Measurements from ENCODE around the gene BTBD2. TPM values are rescaled to one million over a fixed set of nuclear protein-coding genes. Genes with fewer than 3 reads are reported as not detected.

Gene BTBD2
- total and polyA plus RNA-seq, 10 of the 15 experiments (the other 5 are each of a cell fraction or from before 2014, with no cell fraction given): 0.13 to 66.2 (median 10.4) TPM

- FAIRE-seq (no peak), DNase-seq (ENCODE audit: low read depth, low spot score) (no peak), ATAC-seq (no peak)
- in situ Hi-C loops (cut with MboI) (no loop called here), intact Hi-C loops (cut with micrococcal nuclease; ENCODE audit: unreplicated experiment) (no loop called here)
- ChIA-PET RAD21 (ENCODE audit: unreplicated experiment) (no interaction called here), CTCF (no interaction called here), SMC1A (ENCODE audit: uncharacterized antibody, unreplicated experiment) (no interaction called here), POLR2A (no interaction called here)
- H3K4me2 ChIP-seq (ENCODE audit: control insufficient read depth, insufficient read depth): no peak overlapping the region
- H3K9me3 ChIP-seq (replicated peaks; ENCODE audit: control insufficient read depth, insufficient read depth, low read length): no peaks in the 10 kb centered on the region; the same call in 2 of the 3 replicates
- H3K4me1 ChIP-seq (ENCODE audit: control insufficient read depth, insufficient read depth, low read length): peaks cover 7% of the 10 kb centered on the region
- no peak overlapping the region for H3K4me3 ChIP-seq
- no peak overlapping the region for H3K27ac ChIP-seq (ENCODE audit: control insufficient read depth, insufficient read depth)
- H3K9ac ChIP-seq (ENCODE audit: control insufficient read depth, insufficient read depth, low read length): no peak overlapping the region
- H2AFZ ChIP-seq (ENCODE audit: control insufficient read depth, low read depth, low read length): no peak overlapping the region
- TF ChIP-seq ZNF207 (IDR thresholded peaks at IDR 0.05; ENCODE audit: borderline replicate concordance) (no peak), SREBF1 (IDR thresholded peaks at IDR 0.05; ENCODE audit: low read length) (no peak), RFX5 (IDR thresholded peaks at IDR 0.05; ENCODE audit: low read depth, low read length) (no peak), NR2C1 (IDR thresholded peaks at IDR 0.05) (no peak), KDM1A (IDR thresholded peaks at IDR 0.05; ENCODE audit: borderline replicate concordance) (no peak), FOXK2 (IDR thresholded peaks at IDR 0.05) (no peak), BCLAF1 (IDR thresholded peaks at IDR 0.05) (no peak), EZH2 (IDR thresholded peaks at IDR 0.05; ENCODE audit: borderline replicate concordance, control insufficient read depth, low read depth, low read length) (no peak), CBFB (IDR thresholded peaks at IDR 0.05; ENCODE audit: low read depth) (no peak), PML (IDR thresholded peaks at IDR 0.05; ENCODE audit: low read length) (no peak), CREB1 (IDR thresholded peaks at IDR 0.05; ENCODE audit: low read depth) (no peak), NBN (IDR thresholded peaks at IDR 0.05) (no peak), YY1 (IDR thresholded peaks at IDR 0.05; ENCODE audit: low read depth, low read length) (no peak), SRF (IDR thresholded peaks at IDR 0.05; ENCODE audit: low read depth in 2 of 2, low read length in 2 of 2) (no peak), RUNX3 (IDR thresholded peaks at IDR 0.05; ENCODE audit: low read length) (no peak), ZNF622 (IDR thresholded peaks at IDR 0.05) (no peak), IRF4 (IDR thresholded peaks at IDR 0.05; ENCODE audit: low read depth, low read length) (no peak)
- TF ChIP-seq, protein P1, sequence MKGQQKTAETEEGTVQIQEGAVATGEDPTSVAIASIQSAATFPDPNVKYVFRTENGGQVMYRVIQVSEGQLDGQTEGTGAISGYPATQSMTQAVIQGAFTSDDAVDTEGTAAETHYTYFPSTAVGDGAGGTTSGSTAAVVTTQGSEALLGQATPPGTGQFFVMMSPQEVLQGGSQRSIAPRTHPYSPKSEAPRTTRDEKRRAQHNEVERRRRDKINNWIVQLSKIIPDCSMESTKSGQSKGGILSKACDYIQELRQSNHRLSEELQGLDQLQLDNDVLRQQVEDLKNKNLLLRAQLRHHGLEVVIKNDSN (IDR thresholded peaks at IDR 0.05; ENCODE audit: borderline replicate concordance, extremely low read length, insufficient read depth, low read depth, low read length): no peak
- TF ChIP-seq, protein P2, sequence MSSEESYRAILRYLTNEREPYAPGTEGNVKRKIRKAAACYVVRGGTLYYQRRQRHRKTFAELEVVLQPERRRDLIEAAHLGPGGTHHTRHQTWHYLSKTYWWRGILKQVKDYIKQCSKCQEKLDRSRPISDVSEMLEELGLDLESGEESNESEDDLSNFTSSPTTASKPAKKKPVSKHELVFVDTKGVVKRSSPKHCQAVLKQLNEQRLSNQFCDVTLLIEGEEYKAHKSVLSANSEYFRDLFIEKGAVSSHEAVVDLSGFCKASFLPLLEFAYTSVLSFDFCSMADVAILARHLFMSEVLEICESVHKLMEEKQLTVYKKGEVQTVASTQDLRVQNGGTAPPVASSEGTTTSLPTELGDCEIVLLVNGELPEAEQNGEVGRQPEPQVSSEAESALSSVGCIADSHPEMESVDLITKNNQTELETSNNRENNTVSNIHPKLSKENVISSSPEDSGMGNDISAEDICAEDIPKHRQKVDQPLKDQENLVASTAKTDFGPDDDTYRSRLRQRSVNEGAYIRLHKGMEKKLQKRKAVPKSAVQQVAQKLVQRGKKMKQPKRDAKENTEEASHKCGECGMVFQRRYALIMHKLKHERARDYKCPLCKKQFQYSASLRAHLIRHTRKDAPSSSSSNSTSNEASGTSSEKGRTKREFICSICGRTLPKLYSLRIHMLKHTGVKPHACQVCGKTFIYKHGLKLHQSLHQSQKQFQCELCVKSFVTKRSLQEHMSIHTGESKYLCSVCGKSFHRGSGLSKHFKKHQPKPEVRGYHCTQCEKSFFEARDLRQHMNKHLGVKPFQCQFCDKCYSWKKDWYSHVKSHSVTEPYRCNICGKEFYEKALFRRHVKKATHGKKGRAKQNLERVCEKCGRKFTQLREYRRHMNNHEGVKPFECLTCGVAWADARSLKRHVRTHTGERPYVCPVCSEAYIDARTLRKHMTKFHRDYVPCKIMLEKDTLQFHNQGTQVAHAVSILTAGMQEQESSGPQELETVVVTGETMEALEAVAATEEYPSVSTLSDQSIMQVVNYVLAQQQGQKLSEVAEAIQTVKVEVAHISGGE (CRISPR knock-in tag; IDR thresholded peaks at IDR 0.05): no peak
- 91% methylated on average over 50 of the region's 52 CpGs for WGBS (ENCODE audit: insufficient coverage, insufficient replicate concordance, low lambda C conversion rate, missing lambda C conversion rate)
- BruUV-seq (replicated peaks): no TSS peak
- H3K36me3 ChIP-seq (ENCODE audit: control insufficient read depth in 2 of 2, insufficient read depth in 2 of 2, low read length in 1 of 2): no peaks in the 10 kb centered on the region
- H3K79me2 ChIP-seq (ENCODE audit: control insufficient read depth, insufficient read depth, low read length): no peaks in the 10 kb centered on the region
- no peaks in the 10 kb centered on the region for H4K20me1 ChIP-seq (ENCODE audit: control insufficient read depth, insufficient read depth)
- no peaks in the 10 kb centered on the region for H3K27me3 ChIP-seq (replicated peaks in 1 of 2; ENCODE audit: control insufficient read depth in 2 of 2, insufficient read depth in 2 of 2, low read length in 1 of 2)
Observed at GRCh38 chr19:1998712-1999708, 16.5 kb downstream of the BTBD2 start.
